GM18511 (cell line): ENCODE data around the gene FAM83F.
"Not testable (repeated sequence)": the region's sequence is repeated elsewhere in the genome, so short reads cannot be mapped to it uniquely, and the experiment has no call there.

Experiments
- ATAC-seq: cut with Tn5 transposase; IDR thresholded peaks from one replicate; pipeline ENCODE4 v1.9.1; 2021; ENCODE audit warnings: mild to moderate bottlenecking, moderate library complexity; ENCODE audit not compliant: unreplicated experiment

Gene FAM83F

DNA sequence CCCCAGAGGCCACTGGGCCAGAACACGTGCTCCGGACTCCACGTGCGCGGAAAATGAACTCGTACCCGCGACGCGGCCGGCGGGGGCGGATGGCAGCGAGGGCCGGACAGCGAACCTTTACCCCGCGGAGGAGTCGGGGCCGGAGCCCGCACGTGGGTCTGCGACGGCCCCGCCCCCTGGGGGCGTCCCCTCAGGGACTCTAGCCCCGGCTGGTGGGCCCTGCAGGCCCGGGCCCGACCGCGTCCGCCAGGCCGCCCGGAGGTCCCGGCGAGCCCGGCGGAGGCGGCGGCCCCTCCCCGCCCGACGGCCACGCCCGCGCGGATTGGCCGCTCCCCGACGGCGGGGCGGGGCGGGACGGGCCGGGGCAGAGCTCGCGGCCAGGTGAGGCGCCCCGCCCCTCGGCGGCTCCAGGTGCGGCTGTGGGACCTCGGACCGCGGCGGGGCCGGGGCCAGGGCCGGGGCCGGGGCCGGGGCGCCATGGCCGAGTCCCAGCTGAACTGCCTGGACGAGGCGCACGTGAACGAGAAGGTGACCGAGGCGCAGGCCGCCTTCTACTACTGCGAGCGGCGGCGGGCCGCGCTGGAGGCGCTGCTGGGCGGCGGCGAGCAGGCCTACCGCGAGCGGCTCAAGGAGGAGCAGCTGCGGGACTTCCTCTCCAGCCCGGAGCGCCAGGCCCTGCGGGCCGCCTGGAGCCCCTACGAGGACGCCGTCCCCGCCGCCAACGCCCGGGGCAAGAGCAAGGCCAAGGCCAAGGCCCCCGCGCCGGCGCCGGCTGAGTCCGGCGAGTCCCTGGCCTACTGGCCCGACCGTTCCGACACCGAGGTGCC is at the start of gene FAM83F:
Gene FAM83F (plus strand): TSS at position 389 of the 827 bp plus-strand sequence. CDS start 89 bp downstream, at position 478.
- ATAC-seq, result no peak

GRCh38 chr22:39946126-39946502 is 48.6 kb upstream of the FAM83F start:
- ATAC-seq, result no peak

DNA sequence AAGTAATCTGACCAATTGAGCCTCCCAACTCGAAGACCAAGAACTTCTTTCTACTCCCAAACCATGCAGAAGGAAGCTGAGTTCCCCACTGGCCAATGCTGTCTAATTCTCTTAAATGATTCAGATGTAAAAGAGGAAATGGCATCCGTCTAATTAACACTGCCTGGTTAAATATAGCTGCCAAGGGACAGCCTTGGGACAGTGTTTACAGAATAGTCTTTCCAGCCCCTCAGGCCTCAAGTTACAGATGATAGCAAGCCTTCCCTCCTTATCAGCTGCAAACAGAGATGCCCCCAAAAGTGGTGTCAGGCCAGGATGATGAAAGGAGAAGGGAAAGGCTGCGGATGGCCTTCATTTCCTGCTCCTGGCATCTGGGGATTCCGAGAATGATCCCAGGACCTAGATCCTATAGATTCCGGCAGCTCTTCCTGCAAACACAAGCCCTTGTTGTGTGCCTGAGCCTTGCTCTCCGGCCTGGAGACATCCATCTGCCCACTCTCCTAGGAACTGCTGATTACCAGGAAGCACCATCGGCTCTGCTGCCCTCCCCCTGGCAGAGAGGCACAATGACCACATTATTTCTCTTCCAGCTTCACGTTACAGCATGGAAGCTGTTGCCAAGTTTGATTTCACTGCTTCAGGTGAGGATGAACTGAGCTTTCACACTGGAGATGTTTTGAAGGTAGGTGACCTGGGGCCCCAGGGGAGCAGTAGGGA is 48.1 kb upstream of the FAM83F start:
- no peak for ATAC-seq

GRCh38 chr22:39947220-39948216 is 47.2 kb upstream of the FAM83F start:
- no peak for ATAC-seq

DNA sequence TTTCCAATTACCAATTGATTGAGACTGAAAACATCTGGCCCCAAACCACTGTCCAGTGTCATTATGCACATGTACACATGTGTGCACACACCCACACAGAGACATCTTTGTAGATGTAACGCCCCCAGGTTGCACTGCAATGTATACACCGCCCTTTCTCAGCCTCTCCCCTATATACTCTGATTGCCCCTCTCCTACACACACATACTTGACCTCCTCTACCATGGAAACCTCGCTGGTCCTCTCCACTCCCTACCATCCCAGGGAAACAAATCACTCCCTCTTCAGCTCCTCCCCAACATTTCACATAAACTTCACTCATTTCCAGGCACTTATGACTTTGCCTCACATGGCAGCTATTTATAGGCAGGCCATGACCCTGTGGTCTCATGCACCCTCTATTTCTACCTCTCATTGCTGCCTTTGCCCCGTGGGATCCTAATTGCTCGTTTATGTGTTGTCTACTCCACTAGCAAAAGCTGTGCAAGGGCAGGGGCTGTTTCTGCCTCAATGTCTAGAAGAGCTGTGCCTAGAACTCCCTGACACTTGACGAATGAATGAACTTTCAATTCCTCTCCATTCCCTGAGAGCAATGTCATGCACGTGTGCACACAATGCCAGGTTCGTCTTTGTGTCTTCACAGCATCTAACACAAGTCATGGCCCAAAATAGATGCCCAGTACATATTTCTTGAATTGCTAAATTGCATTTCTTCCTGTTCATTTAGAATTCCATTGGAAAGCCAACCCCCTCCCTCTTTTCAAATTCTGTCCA is 44.6 kb upstream of the FAM83F start:
- ATAC-seq, result no peak

DNA sequence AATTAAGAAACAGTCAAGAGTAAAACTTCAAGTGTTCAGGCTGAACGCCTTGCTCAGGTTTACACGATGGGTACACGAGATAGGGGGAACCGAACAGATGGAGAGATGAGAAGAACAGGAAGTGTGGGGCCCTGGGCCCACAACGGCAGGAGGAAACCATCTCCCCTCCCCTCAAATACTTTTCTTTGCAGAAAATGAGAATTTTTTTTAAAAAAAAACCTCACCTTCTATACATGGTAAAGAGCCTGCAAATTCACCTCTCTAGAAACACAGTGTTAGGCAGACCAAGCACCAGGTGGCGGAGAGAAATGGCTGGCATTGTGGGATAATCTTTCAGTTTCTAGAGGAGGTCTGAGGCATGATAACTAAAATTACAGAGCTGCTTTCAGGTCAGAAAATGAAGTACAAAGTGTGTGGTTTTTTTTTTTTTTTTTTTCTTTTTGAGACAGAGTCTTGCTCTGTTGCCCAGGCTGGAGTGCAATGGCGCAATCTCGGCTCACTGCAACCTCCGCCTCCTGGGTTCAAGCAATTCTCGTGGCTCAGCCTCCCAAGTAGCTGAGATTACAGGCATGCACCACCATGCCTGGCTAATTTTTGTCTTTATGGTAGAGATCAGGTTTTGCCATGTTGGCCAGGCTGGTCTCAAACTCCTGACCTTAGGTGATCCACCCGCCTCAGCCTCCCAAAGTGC is 43.0 kb upstream of the FAM83F start:
- ATAC-seq, result not testable (repeated sequence)

DNA sequence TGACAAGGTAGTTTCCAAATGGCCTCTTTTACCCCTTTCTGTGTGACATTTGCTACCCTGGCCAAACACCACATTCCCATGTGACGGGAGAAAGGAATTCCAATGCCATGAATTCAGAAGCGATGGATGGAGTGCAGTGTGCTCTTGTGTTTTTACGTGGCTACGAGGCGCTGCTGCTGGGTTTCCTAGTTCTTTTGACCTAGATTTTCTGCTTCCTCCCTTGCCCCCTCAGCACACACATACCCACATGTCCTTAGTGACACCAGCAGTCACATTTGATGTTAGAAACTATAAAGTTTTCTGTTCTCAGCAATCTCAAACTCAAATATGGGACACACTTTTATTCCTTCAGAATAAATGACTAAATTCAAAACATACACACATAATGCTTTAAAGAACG is 42.4 kb upstream of the FAM83F start:
- ATAC-seq, result no peak

DNA sequence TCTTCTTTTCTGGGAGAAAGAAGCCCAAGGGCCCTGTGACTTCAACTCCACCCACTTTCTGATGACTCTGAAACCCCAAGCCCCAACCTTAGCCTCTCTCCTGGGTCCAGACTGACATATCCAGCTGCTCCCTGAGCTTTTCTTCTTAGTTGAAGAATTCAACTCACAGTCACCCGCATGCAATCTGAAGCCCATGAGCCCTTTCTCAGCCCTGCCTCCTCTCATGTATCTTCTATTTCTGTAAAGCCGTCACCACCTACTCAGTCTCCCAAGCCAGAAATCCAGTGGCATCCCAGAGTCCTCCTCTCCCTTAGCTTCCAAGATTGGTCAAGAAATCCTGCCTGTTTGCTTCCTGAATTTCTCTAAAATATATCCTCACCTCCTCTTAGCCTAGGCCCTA is 41.7 kb upstream of the FAM83F start:
- ATAC-seq, result no peak

DNA sequence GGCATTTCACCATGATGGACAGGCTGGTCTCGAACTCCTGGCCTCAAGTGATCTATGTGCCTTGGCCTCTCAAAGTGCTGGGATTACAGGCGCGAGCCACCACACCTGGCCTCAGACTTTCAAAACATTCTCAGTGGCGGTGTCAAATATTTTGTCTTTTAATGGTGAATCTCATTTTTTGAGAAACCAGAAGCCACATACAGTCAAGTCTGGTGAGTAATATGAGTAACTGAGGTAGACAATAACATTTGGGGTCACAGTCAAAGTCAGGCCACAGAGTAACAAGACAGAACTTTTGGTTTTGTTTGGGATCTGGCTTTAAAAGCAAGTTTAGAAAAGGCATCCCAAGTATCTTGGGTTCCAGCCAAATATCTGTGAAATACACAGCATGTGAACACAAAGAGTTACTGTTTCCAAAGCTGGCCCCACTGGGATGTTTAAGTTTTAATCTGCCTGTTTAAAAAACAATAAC is 40.1 kb upstream of the FAM83F start:
- no peak for ATAC-seq

GRCh38 chr22:39955675-39956074 is 39.1 kb upstream of the FAM83F start:
- ATAC-seq, result no peak

DNA sequence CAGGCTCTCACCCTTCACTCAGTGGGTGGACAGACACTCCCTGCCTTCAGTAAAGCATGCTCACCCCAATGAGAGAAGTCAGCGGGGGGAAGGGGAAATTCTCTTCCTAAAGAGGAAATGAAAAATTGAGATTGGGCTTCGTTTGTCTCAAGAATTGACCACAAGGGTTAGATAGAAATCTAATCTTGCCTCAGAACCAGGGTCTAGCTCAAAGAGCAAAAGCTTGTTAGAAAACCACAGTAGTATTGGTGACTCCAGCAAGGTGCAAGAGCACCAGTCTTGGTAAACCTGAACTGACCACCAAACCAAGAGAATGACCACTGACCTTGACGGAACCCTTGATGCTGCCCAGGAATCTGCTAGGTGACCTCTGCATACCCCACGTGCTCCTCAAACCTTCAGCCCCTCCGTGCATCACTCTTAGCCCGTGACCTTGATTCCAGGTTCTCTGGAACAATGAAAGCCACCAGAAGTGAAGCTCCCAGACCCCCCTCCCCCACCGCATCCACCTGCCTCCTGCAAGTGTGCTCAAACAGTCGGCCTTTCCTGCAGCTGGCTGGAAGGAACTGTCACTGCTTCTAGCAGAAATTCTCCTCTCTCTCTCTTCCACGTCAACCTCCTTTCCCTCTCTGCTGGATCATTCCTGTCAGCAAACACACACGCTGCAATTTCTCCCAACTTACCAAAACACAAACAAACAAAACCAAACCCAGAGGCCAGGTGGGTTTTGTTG is 37.7 kb upstream of the FAM83F start:
- peak; percentile 49 for ATAC-seq

GRCh38 chr22:39958009-39958711 is 36.6 kb upstream of the FAM83F start:
- ATAC-seq, result no peak

- no peak for ATAC-seq
These were observed 35.7 kb upstream of the FAM83F start for GRCh38 chr22:39958949-39959639.

GRCh38 chr22:39959640-39960447 is 34.9 kb upstream of the FAM83F start, which contains the start of gene TMA7B:
Gene TMA7B, plus strand, starts transcription at chr22:39960397. Its CDS starts 3,978 bp downstream, at chr22:39964375.
- no peak for ATAC-seq

DNA sequence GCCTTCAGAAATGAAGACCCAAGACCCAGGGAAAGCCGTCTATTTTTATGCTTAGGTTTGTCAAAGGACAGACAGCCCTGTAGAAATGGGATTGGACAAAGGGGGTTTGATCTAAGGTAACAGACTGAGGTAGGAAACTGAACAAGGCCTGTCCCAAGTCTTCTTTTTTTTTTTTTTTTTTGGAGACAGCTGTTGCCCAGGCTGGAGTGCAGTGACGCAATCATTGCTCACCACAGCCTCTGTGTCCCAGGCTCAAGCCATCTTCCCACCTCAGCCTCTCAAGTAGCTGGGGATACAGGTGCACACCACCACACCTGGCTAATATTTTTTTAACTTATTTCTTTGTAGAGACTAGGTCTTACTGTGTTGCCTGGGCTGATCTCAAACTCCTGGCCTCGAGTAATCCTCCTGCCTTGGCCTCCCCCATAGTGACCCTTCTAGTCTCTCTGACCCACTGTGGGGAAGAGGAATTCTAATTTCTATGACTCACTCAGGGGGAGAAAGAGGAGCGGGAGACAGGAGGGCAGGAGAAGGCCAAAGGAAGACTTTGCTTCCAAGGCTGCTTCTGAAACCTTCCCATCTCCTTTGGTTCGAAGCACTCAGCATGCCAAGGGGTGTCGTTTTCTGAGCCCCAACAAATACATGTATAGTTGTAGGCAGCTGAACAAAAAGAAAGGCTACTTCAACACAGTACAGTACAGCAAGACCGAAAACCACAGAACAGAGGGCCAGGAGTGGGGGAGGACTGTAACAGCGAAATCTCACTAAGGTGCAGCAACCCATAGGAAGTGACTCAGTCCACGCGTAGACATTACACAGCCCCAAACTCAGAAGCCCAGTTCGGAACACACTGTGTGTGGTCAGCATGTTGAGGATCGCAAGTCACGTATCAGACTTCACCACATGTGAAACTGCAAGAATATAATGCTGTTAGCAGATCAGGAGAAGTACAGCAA is 33.7 kb upstream of the FAM83F start:
- peak; percentile 88 for ATAC-seq

DNA sequence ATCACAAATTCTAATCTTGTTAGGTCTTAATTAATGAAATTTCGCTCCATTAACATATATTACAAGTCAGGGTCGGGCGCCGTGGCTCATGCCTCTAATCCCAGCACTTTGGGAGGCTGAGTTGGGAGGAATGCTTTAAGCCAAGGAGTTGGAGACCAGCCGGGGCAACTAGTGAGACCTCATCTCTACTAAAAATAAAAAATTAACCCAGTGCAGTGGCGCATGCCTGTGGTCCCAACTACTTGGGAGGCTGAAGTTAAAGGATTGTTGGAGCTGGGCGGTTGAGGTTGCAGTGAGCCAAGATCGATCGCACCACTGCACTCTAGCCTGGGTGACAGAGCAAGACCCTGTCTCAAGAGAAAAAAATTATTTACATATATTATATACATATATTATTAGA is 32.7 kb upstream of the FAM83F start:
- no peak for ATAC-seq
